Activated T-cell treated with anti-CD3 and anti-CD28 coated beads, Interleukin-2, amount 50 U/mL, for 1 hour (primary cell): ENCODE data around the gene LAMA1.

Experiments
- DNase-seq: peaks from one replicate; pipeline ENCODE4 v3.0.0-alpha.2; 2020

LAMA1 gene

DNA sequence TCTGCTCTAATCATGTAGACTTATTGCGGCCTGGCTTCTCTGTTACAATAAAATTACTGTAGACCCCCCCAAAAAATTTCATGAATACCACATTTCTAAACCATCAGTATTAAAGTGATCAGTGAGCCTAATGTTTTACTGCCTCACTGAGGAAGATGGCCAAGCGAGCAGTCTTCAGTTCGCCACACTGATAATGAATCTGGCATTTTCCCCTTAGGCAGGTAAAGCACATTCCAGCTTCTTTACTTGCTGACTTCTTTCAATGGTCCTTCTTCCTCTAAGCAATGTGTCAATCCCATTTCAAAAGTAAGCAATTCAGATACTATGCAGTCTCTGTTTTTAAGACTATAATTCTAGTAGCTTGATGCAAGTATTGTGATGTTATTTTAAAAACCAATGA is 137.6 kb downstream of the LAMA1 start:
- no peak for DNase-seq

DNA sequence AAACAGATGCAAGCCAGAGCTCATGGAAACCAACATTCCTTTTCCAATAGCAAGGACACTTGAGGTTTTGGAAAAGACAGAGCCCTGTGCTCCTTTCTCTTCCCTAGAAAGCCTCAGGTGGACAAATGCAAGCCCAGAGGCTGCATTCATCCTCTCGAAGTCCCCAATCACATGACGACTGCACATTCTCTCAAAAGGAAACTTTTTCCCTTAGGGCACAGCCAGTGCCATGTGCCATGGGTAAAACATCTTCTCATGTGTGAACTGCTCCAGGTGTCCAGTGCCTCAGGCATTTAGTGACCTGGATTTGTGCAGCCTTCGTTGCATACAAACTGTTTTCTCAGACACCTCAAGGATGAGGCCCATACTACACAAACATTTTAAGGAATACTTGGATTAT is 140.7 kb downstream of the LAMA1 start:
- DNase-seq: no peak

DNA sequence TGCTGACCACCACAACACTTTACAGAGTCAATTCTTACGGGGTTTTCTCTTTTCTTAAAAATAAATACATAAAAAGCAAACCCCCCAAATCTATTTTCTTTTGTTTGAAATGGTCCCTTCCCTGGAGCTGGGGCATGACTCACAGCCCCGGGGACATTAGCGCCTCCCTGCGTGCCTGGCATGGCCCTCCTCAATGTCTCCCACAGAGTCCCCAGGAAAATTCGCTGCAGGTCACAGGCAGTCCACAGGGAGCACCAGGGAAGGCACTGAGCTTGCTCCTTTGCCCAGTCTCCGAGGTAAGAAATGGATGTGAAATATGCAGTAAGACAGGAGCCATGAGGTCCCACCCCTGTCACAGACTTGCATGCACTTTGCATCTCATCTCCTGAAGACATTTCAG is 142.5 kb downstream of the LAMA1 start:
- no peak for DNase-seq

DNA sequence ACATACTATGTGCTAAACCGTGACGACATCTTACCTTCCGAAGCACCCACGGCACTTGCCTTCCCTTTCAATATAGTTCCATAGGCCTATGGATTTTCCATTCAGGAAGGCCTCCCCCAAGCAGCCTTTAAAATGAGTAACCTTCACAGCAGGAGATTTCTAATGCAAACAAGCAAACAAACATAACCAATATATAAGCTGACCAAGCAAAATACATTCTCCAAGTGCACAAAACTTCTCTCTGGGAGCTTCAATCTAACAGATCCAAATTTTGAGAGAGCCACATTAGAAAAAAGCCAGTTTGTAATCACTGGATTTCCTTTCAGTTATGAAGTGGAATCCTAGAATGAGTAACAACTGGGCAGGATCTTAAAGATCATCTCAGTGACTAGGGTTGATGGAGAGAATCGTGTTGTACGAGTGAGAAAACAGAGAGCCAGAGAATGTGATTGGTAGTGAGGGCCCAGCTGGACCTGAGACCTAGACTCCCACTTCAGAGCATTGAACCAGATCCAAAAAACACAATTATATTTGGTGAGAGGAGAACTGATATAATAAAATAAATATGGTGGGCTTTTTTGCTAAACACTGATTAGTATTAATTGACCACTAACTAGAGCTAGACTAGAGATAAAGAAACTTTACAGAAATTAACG is 145.6 kb downstream of the LAMA1 start:
- DNase-seq: no peak

DNA sequence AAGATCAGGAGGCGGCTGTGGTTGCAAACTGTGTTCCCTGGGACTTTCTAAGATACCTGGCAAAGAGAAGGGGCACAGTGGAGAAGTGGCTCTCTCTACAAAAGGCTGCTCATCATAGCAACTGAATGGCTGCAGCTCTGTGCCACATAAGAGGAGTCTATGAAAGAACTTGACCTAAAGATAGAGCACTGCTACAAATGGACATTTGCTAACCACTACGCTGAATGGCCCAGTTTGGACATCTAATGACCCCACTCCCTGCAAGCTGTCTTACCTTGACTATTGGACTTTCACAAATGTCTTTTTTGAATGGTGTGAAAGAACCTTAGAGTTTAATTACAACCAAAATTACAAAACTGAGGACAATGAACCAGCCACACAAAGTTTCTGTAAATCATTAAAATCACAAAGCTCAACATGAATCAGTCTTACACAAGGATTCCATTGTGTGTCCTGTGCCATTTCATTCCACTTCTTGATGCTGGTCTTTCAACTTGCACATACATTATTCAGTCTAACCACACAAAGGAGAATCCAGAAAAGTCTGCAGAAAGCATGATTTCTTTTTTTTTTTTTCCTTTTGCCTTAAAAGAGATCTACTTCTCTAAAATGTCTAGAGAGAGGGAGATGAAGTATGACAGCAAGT is 154.0 kb downstream of the LAMA1 start:
- no peak for DNase-seq

DNA sequence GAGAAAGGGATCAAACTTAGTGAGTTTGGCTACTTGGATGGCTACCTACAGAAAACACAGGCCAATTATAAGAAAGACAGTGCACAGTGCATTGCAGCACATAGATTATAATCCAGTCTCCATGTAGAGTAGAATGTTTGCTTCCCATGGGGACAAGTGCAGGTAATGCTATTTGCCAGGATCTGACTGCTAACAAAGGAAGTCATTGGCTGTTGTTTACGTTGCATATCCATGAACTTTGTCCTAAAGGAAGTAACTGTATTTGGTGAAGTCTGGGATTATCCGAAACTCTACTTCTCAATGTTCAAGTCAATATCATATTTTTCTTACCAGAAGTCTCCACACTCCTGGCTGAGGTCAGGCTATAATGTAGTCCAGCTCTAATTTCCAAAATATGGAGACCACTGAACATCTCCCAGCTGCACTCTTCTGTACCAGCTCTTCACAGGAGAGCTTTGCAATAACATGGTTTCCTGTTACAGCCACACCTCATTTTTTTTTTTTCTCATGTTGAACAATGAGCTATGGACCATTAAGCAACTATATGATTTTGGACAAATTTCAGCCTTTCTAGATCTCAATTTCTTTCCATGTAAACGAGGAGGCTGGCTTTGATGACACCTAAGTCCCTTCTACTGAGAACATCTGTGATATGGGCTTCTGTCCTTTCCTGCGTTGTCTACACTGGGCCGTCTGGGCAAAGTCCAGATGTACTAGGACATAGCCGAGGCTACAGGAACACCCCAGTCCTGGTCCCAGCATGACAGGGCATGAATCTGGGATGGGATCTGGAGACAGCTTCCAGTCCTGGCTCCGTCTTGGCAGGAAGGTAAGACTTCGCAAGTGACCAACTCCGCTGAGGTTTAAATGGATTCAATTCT is 154.8 kb downstream of the LAMA1 start:
- DNase-seq: no peak

DNA sequence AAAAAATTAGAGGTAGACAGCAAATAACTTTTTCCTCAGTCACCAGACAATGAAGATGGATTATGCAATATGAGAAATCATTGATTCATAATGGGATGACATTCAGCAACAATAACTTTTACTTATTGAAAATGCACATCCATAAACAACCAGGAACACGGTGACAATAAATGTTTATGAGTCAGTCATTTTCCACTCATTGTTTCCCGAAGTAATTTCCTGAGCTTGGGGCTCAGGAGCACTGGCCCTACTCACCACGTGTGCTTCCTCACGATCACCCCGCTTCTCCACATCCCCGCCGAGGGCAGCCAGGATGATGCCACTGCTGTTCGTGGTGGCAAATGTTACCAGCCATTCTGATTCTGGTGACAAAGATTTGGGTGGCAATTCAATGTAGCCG is 156.3 kb downstream of the LAMA1 start:
- no peak for DNase-seq

DNA sequence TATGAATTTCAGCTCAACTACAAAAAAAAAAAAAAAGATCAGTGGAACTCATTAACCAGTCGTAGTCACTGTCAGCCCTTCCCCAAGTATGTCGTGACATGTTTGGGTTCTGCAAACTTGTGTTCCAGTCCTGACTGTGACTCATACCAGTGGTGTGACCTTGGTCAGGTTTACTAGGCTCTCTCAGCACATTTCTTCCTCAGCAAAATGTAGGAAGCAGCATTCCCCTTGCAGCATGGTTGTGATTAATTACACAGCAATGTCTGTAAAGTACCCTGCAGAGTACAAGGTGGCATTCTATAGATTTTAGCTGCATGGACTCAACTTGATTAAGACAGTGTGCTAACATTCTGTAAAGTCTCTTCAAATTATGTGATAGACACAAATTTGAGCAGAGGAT is 156.9 kb downstream of the LAMA1 start:
- DNase-seq: no peak

DNA sequence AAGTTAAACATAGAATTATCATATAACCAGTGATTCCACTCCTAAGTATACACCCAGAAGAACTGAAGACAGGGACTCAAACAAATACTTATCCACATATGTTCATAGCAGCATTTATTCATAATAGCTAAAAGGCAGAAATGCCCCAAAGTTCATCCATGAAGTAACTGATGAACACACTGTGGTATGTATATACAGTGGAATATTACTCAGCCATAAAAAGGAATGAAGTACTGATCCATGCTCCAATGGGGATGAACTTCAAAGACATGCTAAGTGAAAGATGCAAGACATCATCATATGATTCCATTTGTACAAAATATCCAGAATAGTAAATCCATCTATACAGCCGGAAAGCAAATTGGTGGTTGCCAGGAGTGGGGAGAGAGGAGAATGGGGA is 157.5 kb downstream of the LAMA1 start:
- DNase-seq: no peak

DNA sequence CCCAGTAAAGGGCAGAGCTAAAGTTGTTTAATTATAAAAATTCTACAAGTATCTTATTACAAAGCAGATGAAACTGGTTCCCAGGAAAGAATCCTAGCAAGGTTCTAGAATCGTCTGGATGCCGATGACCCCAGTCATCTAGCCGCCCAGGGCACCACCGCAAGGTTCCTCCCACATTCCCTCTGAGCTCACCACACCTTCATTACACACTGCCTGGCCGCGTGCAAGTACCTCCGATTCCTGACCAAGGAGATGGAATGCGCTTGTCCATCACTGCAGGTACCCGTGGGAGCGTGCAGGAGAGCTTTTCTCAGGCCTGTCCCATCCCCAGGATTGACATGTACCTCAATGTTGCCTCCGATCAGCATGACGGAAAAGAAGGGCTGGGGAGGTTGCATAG is 158.5 kb downstream of the LAMA1 start:
- no peak for DNase-seq

DNA sequence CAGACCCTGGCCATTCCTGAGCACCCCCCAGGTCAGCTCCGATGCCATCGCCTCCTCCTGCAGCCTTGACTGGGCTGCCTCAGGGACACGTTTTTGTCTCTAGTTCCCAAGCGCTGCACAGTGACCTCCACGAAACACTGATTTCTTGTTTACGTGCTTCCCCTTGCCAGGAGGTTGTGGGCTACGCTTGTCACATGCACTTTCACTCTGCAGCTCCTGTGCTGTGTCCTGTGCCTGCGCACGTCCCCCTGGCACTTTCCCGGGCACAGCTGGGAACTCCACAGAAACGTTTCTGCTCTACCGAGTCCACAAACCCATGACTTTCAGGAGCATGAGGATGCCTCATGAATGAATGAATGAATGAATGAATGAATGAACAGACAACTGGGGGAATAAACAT is 160.6 kb downstream of the LAMA1 start:
- DNase-seq: no peak

DNA sequence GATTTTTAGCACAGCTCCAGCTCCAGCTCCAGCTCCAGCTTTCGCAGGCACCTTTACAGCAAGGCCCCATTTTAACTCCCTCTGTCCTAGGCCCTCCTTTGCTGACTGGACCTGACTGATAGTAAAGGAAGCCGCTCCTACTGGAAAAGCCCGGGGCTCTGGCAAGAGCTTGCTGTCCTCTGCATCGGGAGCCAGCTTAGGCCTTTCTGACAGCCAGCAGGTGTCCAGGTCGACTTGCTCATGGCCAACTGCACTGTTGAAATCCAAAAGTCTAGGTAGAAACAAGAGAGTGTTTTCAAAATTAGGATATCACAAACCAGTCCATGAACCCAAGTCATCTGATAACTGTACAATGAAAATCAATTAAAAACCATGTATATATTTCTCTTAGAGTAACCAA is 161.1 kb downstream of the LAMA1 start:
- DNase-seq: no peak

DNA sequence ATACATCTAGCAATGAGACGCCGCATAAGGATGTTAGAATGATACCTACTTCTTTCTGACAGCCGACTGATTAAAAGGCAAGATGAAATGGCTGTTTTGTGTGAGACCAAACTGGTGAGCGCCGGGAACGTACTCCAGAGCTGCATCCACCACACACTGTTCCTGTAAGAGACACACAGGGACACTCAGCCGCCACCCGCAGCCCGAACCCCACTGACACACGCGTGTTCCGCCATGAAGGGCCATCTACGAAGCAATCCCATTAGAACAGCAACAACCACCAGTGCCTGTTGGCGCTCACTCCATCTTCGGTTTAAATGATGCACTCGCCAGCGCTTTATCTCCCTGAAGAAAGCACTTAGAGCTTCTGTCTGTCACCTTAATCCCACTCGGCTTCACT is 162.3 kb downstream of the LAMA1 start:
- no peak for DNase-seq

DNA sequence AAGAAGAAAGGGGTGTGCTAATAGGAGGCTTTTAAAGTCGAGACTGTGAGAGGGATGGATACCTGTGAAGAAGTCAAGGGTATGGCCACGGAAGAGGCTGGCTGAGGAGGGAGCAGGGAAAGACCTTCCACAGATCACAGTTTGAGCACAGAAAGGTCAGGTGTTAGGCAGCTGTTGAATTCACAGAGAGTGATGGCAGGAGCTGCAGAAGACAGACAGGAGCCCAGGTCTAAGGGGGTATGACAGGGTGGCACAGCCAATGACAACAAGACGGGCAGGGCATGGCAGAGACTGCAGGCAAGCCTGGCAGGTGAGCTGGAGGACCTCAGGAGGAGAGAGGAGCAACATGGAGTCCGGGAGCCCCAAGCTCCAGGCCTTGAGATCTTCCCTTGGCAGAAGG is 163.1 kb downstream of the LAMA1 start:
- DNase-seq: no peak

DNA sequence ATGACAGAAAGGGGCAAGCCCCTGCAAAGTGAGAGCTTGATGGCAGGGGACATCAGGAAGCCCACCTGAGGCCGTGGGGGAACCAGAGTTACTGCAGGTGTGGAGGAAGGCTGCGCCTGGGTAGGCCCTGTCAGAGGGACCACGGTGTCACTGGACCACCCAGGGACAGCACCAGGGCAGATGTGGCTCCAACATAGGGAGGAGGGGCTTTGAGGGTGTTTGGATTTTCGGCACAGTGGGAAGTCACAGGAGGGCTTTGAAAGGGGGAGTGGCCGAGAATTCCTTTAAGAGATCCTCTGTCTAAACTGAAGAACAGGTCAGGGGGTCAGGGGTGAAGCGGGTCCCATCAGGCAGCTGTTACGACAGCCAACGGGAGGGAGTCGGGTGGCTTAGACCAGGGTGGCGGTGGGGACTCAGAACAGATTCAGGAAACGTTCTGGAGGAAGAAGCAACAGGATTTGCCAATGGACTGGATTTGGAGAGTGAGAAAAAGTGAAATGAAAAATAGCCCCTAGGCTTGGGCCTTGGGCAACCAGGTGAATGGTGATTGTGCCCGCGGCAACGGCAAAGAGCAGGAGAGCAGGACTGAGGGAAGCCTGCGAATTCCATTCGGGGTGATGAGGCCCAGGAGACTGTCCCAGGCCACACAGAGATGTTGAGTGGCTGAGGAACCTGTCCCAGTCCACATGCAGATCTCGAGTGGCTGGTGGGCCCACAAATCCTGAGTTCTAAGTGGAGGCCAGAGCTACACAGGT is 166.1 kb downstream of the LAMA1 start:
- DNase-seq: no peak

DNA sequence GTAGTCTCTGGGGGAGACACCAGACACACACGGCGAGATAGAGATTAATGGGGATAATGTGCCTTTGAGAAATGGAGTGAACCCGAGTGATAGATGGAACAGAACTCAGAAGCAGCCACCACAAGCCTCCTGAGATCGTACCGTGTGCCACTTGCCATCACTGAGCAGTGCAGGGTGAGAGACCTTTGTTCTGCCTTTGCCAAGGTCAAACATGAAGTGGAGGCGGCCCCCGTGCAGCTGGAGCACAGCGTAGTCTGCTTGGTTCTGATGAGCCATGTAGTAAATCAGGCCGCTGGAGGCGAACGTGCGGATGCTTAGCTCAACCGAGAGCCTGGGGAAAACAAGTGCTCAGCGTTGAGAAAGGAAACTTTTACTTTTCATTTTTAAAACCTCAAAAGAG is 167.0 kb downstream of the LAMA1 start:
- DNase-seq: no peak

DNA sequence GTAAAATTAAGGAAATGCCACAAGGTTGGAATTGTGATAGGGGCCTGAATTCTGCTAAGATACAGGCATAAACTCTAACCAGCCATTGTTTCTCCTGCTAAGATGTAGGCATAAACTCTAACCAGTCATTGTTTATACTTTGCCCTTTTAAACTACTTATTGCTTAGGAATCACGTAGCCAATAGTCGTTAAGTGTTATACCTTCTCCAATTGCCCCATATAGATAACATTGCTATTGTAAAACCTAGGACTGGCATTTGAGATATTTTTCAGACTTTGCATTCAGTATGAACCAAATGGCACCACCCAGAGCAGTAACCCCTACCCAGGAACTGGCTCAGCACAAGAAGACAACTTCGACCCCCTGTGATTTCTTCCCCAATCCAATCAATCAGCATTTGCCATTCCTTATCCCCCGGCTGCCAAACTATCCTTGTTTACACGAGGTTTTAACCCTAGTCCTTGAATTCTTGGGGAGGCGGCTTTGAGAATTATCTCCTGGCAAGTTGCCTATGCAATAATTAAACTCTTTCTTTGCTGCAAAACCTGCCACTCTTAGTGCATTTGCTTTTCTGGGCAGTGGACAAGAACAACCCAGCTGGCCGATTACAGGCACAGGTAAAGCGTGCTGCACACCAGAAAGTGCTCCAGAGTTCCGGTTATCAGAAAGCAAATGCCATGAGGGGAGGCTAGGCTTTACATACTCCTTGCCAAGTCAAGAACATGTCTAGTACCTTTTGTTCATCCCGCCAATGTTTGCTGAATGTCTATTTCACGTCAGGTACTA is 167.6 kb downstream of the LAMA1 start:
- no peak for DNase-seq

DNA sequence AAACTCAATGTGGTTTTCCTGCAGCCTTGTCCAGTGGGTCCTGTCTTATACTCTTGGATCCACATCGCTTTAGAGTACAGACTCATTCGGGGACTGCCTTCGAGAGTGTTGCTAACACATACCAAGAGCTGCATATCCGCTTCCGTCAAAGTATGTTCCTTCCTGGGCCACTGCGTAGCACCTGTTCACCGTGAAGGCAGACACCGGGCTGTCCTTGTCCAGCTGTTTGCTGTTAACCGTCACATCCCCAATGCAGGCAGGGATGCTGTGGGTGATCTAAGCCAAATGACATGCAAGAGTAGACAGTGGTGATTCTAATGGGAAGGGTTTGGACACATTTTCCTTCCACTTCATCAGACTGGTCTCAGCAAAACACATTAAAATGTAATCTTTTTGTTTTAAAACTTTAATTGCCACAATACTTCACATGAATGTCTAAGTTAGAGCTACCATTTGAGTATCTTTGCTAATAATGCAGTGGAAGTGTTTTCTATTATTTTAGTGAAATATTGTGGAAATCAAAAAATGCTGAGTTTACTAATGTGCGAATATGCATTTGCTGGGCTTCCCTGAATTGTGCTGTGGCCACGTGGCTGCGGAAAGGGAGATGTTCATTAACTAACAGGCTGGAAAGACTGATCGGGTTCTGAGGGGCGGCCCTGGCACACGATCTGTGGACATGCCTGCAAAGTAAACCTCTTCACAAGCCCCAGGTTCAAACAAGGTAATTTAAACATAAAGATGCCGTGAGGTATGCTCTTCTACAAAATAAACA is 169.1 kb downstream of the LAMA1 start:
- no peak for DNase-seq

DNA sequence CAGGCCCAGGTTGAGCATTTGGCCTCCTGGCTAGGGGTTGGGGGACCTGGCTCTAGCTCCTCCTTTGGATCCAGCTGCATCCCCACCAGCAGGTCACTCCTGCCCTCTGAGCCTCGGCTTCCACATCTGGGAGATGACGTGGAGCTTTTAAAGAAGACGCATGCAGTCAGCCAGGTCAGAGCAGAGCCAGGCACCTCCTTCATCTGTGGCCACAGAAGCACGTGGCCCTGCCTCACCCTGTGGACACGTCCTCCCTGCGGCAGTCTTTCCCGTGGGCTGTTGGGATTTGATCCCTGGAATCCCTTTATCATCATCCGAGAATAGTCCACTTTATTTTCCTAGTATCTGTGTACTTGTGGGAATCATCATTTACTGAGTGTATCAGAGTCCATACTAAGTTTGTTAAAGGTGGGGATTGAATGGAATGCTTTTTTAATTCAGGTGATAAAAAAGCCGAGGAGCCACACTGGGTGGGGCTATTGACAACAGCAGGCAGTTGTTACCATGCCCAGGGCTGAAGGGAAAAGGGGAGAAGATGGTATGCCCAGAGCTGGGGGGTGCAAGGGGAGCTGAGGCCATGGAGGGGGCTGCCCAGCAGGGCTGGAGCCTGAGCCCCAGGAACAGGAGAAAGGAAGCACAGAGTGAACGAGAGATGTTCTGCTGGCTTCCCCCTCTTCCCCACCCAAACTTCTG is 170.1 kb downstream of the LAMA1 start:
- no peak for DNase-seq

DNA sequence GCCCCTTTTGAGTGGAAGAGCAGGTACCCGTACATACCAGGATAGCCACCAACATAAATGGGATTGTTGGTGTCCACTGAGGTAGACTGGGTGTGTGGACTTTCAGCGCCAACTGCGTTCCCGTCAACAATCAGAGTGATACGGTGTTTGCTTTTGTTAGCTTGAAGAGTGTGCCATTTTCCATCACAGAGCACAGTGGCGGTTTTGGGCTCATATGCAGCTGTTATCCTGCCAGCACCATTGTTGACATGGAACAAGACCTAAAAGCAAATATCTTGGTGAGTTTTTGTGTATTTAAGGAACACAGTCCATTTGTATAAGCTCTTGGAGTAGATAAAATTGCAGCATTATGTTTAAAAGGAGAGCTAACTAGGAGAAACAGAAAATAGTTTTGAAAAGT is 174.5 kb downstream of the LAMA1 start:
- no peak for DNase-seq

DNA sequence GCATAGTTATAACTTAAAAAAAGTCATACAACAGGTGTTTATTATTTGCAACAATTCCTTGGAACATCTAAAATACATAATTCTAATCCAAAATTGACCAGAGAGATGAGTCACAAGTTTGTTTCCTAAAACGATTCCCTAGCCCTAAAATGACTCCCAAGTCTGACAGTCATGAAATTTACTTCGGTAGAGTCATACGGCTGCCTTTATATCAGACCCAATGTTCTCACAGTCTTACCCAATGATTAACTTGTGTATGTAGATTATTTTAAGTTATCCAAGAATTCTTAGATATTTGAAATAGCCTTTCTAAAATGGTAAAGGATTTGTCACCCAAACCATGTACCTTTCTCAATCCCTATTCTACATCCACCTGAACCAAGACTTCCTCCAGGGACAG is 174.9 kb downstream of the LAMA1 start:
- no peak for DNase-seq
